ENCODE measurements around the gene PRR22. TPM values are rescaled to one million over a fixed set of nuclear protein-coding genes. Genes with fewer than 3 reads are reported as not detected.
A peak's percentile ranks its signal among the peaks of the same experiment; 100 is the strongest.

The PRR22 gene
- total and polyA plus RNA-seq, 2 donors (not counting 3 experiments of a cell fraction or from before 2014, with no cell fraction given): 1.4 to 3.4 TPM

DNA sequence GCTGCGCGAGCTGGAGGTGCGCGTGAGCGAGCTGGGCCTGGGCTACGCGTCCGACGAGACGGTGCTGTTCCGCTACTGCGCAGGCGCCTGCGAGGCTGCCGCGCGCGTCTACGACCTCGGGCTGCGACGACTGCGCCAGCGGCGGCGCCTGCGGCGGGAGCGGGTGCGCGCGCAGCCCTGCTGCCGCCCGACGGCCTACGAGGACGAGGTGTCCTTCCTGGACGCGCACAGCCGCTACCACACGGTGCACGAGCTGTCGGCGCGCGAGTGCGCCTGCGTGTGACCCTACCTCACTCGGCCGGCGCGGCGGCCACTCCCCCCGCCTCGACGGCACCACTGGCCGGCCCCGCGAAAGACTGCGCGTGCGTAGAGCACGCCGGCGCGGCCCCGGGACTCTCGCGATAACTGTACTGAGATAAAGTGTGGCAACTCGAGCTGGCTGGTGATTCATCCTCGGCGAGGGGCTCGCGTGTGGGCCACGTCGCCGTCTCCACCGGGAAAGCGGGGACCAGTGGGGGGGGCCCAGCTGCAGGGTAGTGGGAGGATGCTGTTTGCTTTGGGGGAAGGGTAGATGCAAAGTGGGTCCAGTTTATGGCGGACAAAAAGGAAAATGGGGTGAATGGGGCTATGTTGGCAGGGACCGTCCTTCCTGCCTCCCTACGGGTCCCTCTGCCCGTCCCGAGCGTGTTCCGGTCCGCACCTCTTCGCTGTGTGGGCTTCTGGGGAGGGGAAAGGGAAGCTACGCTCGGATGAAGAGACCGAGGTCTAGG is 43.5 kb upstream of the PRR22 start:
- Histone ChIP-seq H3K9me1 (replicated peaks; ENCODE audit: control insufficient read depth, extremely low read depth, insufficient read depth, low read length) (no peaks in the 10 kb centered on the region), H3K27me3 (ENCODE audit: control insufficient read depth in 2 of 2, insufficient read depth in 2 of 2, low read length in 2 of 2) (peaks cover 0 to 3% of the 10 kb centered on the region in 2 experiments), H3K79me2 (ENCODE audit: control insufficient read depth, insufficient read depth, low read length) (no peaks in the 10 kb centered on the region), H3K9ac (replicated peaks; ENCODE audit: extremely low read depth, insufficient read depth, low read length) (peak overlapping the region; percentile 58), H3K9me3 (replicated peaks; ENCODE audit: control insufficient read depth, insufficient read depth, low read length) (no peaks in the 10 kb centered on the region), H4K20me1 (replicated peaks; ENCODE audit: control insufficient read depth, extremely low read depth, insufficient read depth, low read length) (no peaks in the 10 kb centered on the region), H3K27ac (ENCODE audit: insufficient read depth, low read depth, low read length) (peak overlapping the region; percentile 36), H3K4me1 (ENCODE audit: control insufficient read depth, extremely low read depth, insufficient read depth, low read length) (peaks cover 7% of the 10 kb centered on the region), H3K4me3 (replicated peaks in 1 of 3; ENCODE audit: insufficient read depth in 1 of 3, low read depth in 1 of 3, low read length in 3 of 3) (peak overlapping the region in 2 of 3 experiments; percentile 38 to 60), H3K36me3 (ENCODE audit: control insufficient read depth in 2 of 2, extremely low read depth in 1 of 2, insufficient read depth in 2 of 2, low read length in 2 of 2) (no peaks in the 10 kb centered on the region), H2AFZ (ENCODE audit: low read depth, low read length) (peak overlapping the region; percentile 9), H3K4me2 (ENCODE audit: insufficient read depth, low read length) (peak overlapping the region; percentile 55)
- dilution Hi-C loops (cut with MboI; ENCODE audit: extremely low pct_ligation_motif_present, low sequenced_read_pairs): no loop called here
- peak; percentile 97 for DNase-seq (ENCODE audit: low read depth, low spot score)
- ChIA-PET POLR2A (interaction anchor here (0.5 to 3.2 kb wide), 6 partner anchors 20 to 137 kb away, joined by 3 to 14 read pairs (median 3); partner anchors contain the start of genes NDUFA11 and VMAC), CTCF (interaction anchor here (0.6 to 3.1 kb wide), 7 partner anchors 20 to 152 kb away, joined by 3 to 42 read pairs (median 3); partner anchors contain the start of genes DUS3L and NRTN)
- BruUV-seq (replicated peaks): no TSS peak
- intact Hi-C loops (cut with micrococcal nuclease): loop anchor here (2.0 kb wide), 1 partner anchor 77 kb away; the partner anchor contains the start of gene VMAC
- peak; percentile 80 for FAIRE-seq
- TF ChIP-seq POLR2A (IDR thresholded peaks at IDR 0.05; ENCODE audit: low read depth, low read length) (peak; percentile 95), JUN (IDR thresholded peaks at IDR 0.05; ENCODE audit: borderline replicate concordance, insufficient read depth, insufficient read length, low read depth) (no peak), EZH2 (IDR thresholded peaks at IDR 0.05; ENCODE audit: borderline replicate concordance, low read depth, low read length, severe bottlenecking) (no peak), FOS (IDR thresholded peaks at IDR 0.05; ENCODE audit: borderline replicate concordance, insufficient read depth, low read length) (peak; percentile 68), GATA2 (IDR thresholded peaks at IDR 0.05; ENCODE audit: insufficient read depth, insufficient read length, low read depth, low read length) (no peak), MYC (IDR thresholded peaks at IDR 0.05; ENCODE audit: low read depth, low read length) (peak; percentile 25), POLR2AphosphoS5 (IDR thresholded peaks at IDR 0.05; ENCODE audit: insufficient read depth, low read depth, low read length) (peak; percentile 96)
- TF ChIP-seq, protein P1, sequence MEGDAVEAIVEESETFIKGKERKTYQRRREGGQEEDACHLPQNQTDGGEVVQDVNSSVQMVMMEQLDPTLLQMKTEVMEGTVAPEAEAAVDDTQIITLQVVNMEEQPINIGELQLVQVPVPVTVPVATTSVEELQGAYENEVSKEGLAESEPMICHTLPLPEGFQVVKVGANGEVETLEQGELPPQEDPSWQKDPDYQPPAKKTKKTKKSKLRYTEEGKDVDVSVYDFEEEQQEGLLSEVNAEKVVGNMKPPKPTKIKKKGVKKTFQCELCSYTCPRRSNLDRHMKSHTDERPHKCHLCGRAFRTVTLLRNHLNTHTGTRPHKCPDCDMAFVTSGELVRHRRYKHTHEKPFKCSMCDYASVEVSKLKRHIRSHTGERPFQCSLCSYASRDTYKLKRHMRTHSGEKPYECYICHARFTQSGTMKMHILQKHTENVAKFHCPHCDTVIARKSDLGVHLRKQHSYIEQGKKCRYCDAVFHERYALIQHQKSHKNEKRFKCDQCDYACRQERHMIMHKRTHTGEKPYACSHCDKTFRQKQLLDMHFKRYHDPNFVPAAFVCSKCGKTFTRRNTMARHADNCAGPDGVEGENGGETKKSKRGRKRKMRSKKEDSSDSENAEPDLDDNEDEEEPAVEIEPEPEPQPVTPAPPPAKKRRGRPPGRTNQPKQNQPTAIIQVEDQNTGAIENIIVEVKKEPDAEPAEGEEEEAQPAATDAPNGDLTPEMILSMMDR (IDR thresholded peaks at IDR 0.05; ENCODE audit: extremely low read depth in 1 of 2, insufficient read depth in 1 of 2, low read depth in 1 of 2, low read length in 2 of 2): no peak
- TF ChIP-seq, protein P2, sequence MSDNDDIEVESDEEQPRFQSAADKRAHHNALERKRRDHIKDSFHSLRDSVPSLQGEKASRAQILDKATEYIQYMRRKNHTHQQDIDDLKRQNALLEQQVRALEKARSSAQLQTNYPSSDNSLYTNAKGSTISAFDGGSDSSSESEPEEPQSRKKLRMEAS (IDR thresholded peaks at IDR 0.05; ENCODE audit: insufficient read depth, insufficient read length): no peak

All from endothelial cell of umbilical vein (primary cell).